ENCODE data around the gene FBN1. TPM values are rescaled to one million over a fixed set of nuclear protein-coding genes. Genes with fewer than 3 reads are reported as not detected.

The FBN1 gene
- 6.1 to 11.2 TPM (median 8.2 TPM) in 5 replicates for total RNA-seq (2022; extraction: Qiagen RNA extraction; ENCODE audit: low read depth)

GRCh38 chr15:48645558-48646330, at the start of gene FBN1:
Gene FBN1 (minus strand): TSS chr15:48645709. CDS start chr15:48644769, 940 bp downstream.

Other genes with a start within 250 kb of the FBN1 start
- gene CEP152, start 165.4 kb upstream of the FBN1 start, total RNA-seq (2022; extraction: Qiagen RNA extraction; ENCODE audit: low read depth), result 3.6 to 7.6 TPM (median 4.3 TPM) in 5 replicates
- 106 to 131 TPM (median 113 TPM) in 5 replicates for gene EID1, start 232.4 kb upstream of the FBN1 start, total RNA-seq (2022; extraction: Qiagen RNA extraction; ENCODE audit: low read depth)